ENCODE results near the gene GBA2.

The GBA2 gene

DNA sequence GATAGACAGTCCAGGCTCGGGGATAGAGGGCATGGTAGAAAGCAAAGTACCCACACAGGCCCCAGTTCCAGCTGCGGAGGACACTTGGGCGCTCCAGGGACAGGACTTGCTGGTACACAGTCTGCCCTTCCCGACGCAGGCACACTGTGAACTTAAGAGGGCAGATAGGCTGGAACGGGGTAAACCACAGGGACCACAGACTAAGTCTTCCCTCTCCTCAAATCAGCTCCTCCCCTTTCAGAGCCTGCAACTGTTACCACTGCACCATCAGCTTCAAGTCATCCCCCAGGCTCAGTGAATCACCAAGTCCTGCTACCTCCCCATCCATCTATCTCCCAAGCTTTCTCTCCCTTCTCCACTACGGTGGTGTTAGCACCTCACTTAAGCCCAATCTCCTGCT is 7.3 kb downstream of the GBA2 start:
- no peak for DNase-seq (ENCODE audit: extremely low read depth in 1 of 2, low read depth in 1 of 2)

DNA sequence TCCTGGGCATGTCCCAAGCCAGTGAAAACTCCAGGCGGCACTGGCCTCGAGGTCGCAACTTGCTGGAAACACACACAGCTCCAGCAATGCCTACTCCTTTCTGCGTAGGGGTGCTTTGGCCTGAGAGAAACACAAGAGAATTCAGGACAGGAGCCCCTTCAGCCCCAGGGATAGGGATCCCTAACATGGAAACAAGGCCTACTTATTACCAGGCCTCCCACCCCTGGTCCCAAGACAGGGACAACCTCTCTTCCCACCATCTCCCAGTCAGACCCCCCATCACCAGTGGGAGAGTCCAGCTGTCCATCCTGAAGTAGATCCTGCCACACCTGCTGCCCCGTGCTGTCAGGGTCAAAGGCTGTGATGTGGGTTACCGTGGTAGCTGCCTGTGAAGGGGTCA is 8.8 kb downstream of the GBA2 start:
- no peak for DNase-seq (ENCODE audit: extremely low read depth in 1 of 2, low read depth in 1 of 2)

GRCh38 chr9:35738924-35739323 is 10.1 kb downstream of the GBA2 start:
- DNase-seq (ENCODE audit: extremely low read depth in 1 of 2, low read depth in 1 of 2): no peak

- no peak for DNase-seq (ENCODE audit: extremely low read depth in 1 of 2, low read depth in 1 of 2)
These were observed 10.8 kb downstream of the GBA2 start for GRCh38 chr9:35738186-35738585.

GRCh38 chr9:35737143-35737542 is 11.9 kb downstream of the GBA2 start:
- no peak for DNase-seq (ENCODE audit: extremely low read depth in 1 of 2, low read depth in 1 of 2)

DNA sequence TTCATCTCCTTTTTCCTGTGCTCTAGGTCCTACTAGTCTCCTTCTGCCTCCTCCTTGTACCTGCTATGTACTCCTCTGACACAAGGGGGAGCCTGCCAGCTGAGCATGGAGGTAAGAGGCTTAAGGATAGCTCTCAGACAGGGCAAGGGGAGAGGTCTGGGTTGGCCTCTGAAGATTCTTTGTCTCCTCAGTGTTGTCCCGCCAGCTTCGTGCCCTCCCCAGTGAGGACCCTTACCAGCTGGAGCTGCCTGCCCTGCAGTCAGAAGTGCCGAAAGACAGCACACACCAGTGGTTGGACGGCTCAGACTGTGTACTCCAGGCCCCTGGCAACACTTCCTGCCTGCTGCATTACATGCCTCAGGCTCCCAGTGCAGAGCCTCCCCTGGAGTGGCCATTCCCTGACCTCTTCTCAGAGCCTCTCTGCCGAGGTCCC is 12.8 kb downstream of the GBA2 start:
- DNase-seq (ENCODE audit: extremely low read depth in 1 of 2, low read depth in 1 of 2): peak in 1 of 2 donors; percentile 50

DNA sequence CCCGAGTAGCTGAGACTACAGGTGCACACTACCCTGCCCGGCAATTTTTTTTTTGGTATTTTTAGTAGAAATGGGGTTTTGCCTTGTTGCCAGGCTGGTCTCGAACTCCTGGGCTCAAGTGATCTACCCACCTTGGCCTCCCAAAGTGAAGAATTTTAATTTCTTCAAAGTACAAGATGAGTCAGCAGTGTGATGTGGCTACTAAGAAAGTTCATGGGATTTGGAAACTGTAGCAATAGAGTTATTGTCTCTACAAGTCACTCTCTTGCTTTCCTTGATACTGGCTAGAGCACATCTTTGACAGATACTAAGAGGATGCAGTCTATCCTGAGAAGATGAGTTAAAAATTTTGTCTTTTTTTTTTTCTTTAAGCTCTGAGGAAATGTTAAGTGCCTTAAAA is 14.9 kb downstream of the GBA2 start:
- no peak for DNase-seq (ENCODE audit: extremely low read depth in 1 of 2, low read depth in 1 of 2)

DNA sequence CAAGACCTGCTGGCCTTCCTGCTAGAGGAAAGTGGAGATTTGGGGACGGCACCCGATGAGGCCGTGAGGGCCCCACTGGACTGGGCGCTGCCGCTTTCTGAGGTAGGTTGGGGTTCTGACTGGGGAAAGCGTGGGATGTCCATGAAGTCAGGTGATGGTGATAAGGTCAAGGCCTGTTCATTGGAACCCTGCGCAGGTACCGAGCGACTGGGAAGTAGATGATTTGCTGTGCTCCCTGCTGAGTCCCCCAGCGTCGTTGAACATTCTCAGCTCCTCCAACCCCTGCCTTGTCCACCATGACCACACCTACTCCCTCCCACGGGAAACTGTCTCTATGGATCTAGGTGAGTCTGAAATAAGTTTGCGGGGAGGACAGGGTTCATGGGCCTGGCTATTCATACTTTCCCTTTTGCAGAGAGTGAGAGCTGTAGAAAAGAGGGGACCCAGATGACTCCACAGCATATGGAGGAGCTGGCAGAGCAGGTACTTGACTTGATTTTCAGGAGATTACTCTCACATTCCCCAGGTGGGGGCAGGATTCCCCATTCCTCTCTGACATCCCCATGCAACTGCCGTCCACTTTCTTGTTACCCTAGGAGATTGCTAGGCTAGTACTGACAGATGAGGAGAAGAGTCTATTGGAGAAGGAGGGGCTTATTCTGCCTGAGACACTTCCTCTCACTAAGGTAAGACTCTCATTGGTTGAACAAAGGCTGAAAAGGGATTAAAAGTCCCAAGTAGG is 16.1 kb downstream of the GBA2 start:
- no peak for DNase-seq (ENCODE audit: extremely low read depth in 1 of 2, low read depth in 1 of 2)

GRCh38 chr9:35732185-35732799 is 16.7 kb downstream of the GBA2 start, which contains the start of the genes CREB3 and TLN1:
Gene CREB3 (plus strand): TSS chr9:35732666. CDS start chr9:35732773, 107 bp downstream.
Gene TLN1 (minus strand): TSS chr9:35732195. CDS start chr9:35725694, 6,501 bp downstream.
- DNase-seq (ENCODE audit: extremely low read depth in 1 of 2, low read depth in 1 of 2): peak; percentile 93 to 98

DNA sequence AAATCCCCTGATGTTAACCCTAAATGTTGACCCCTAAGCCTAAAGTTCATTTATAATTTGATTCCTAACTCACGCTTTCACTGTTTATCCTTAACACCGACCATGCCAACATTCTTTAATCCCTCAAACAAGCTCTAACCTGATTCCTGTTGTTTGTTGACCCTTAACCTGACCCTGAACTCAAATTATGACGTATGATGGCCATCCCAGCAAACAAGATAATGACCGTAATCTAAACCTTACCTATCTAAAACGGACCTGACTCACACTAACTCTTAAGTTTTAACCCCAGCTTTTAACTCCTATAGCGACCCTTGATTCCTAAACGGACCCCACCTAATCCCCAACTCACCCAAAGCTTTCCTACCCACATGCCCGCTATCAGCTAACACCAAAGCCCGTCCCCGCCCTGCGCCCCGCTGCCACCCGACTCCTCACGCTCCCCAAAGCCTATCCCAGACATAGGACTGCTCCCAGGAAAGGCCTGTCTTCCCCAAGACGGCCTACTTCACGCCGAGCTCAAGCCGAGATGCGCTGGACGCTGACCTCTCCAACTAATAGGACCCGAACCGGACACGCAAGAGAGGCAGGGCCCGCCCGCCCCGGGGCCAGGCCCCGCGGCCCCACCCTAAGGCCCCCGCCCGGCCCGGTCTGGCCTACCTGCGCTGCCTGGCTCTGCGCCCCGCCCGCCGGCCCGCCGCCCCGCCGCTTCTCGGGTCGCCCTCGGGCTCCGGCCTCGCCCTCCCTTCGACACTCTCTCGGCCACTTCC is 17.4 kb downstream of the GBA2 start:
- DNase-seq (ENCODE audit: extremely low read depth in 1 of 2, low read depth in 1 of 2): no peak

DNA sequence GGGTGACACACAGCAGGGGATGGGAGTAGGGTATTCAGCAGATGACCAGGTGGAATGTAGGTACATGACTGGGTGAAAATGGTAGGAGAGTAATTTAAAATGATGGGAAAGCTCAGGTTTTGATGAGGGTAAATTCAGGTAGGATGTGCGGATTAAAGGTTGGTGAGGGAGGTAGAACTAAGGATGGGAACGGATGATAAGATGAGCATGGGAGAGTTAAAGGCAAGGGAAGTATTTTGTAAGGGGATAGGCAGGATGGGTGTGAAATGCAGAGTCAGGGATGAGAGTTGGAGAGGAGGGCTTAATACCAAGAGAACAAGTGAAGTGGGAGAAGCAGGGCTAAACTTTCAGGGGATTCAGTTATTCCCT is 18.6 kb downstream of the GBA2 start:
- DNase-seq (ENCODE audit: extremely low read depth in 1 of 2, low read depth in 1 of 2): no peak

DNA sequence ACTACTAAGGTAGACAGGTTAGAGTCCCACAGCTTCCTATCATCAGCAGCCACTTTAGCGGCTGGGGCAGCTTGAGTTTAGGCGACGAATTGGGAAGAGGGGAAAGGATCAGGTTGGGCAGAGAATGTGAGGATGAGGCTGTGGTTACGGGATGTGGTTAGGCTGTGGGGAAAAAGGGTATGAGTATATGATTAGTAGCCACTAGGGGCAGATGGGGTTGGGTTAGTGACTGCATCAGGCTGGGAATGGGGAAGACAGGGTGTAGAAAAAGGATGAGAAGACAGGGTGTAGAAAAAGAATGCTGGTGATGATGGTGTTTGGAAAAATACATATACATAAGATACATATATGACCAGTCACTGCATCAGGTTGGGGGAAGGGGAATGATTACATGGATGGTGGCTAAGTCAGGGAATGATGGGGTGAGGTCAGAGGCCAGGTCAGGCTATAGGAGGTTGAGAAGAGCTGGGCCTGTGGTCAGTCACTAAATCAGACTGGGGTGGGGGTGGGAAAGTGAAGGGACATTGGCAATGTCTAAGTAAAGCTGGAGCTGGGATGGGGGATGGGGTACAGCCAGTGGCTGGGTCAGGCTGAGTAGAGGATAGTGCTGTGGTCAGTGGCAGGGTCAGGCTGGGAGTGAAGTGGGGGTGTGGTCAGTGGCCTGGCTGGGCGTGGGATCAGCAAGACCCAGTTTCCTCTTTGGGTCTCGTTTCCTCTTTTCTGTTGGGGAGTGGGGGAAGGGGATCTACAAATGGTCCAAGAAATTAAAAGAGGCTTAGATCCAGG is 19.1 kb downstream of the GBA2 start:
- no peak for DNase-seq (ENCODE audit: extremely low read depth in 1 of 2, low read depth in 1 of 2)

GRCh38 chr9:35729101-35729500 is 19.9 kb downstream of the GBA2 start:
- no peak for DNase-seq (ENCODE audit: extremely low read depth in 1 of 2, low read depth in 1 of 2)

- peak in 1 of 2 donors; percentile 54 for DNase-seq (ENCODE audit: extremely low read depth in 1 of 2, low read depth in 1 of 2)
These were observed 20.7 kb downstream of the GBA2 start for GRCh38 chr9:35728041-35728971.

GRCh38 chr9:35727676-35728040 is 21.4 kb downstream of the GBA2 start:
- DNase-seq (ENCODE audit: extremely low read depth in 1 of 2, low read depth in 1 of 2): no peak

- no peak for DNase-seq (ENCODE audit: extremely low read depth in 1 of 2, low read depth in 1 of 2)
These were observed 22.1 kb downstream of the GBA2 start for GRCh38 chr9:35726931-35727330.

DNA sequence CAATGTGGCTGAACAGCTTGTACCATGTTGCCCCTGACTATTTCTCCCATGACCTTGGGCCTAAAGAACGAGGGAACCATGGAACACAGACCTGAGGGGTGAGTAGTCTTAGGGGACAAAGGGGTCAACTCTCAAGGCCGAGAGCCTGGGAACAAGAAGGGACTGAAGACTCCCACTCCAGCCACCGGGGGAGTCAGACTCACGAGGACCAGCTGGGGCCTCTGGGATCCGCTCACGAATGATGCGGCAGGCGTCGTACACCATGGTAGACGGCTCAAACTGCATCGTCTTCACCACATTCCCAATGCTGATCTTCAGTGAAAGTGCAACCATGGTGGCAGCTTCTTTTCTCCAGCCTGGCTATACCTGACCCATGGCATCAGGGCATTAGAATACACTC is 23.7 kb downstream of the GBA2 start:
- DNase-seq (ENCODE audit: extremely low read depth in 1 of 2, low read depth in 1 of 2): no peak

DNA sequence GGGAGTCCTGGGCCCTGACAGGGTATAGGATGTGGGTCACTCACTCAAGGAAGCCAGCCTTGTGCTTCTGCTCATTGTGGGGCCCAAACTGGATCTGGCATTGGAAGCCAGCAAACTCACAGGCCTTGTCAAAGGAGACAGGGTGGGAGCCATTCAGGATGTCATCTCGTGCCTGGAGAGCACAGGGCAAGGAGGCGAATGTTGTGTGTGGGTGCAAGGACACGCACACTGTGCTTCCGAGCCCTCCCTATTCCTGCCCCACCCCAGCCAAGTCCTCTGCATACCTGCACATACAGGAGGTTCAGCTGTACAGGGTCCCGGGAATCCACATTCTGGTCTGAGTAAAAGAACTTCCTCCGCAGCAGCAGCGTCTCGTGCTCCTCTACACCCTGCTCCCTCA is 25.1 kb downstream of the GBA2 start:
- DNase-seq (ENCODE audit: extremely low read depth in 1 of 2, low read depth in 1 of 2): no peak

GRCh38 chr9:35723426-35723825 is 25.6 kb downstream of the GBA2 start:
- DNase-seq (ENCODE audit: extremely low read depth in 1 of 2, low read depth in 1 of 2): no peak

GRCh38 chr9:35719546-35719945 is 29.5 kb downstream of the GBA2 start:
- no peak for DNase-seq (ENCODE audit: extremely low read depth in 1 of 2, low read depth in 1 of 2)
